GM15510 (cell line): Measurements from ENCODE around the gene CCDC12.

Source experiments
- POLR2A ChIP-seq: IDR thresholded peaks from 3 replicates; pipeline ENCODE4 v1.6.1; 2011; ENCODE audit warnings: borderline replicate concordance; ENCODE audit not compliant: insufficient read length; ENCODE audit errors: extremely low read depth

The CCDC12 gene

GRCh38 chr3:46962427-46962826 is 14.1 kb downstream of the CCDC12 start:
- no peak for TF ChIP-seq POLR2A

GRCh38 chr3:46960835-46961234 is 15.7 kb downstream of the CCDC12 start:
- TF ChIP-seq POLR2A = no peak

- TF ChIP-seq POLR2A = no peak
Measured at GRCh38 chr3:46960081-46960701, 16.4 kb downstream of the CCDC12 start.

- TF ChIP-seq POLR2A = no peak
Measured at GRCh38 chr3:46959161-46959511, 17.4 kb downstream of the CCDC12 start.

- no peak for TF ChIP-seq POLR2A
Measured at GRCh38 chr3:46958467-46959160, 17.9 kb downstream of the CCDC12 start.

GRCh38 chr3:46957092-46957820 is 19.3 kb downstream of the CCDC12 start:
- no peak for TF ChIP-seq POLR2A

- TF ChIP-seq POLR2A = no peak
Measured at GRCh38 chr3:46955801-46956259, 20.7 kb downstream of the CCDC12 start.

- no peak for TF ChIP-seq POLR2A
Measured at GRCh38 chr3:46955157-46955556, 21.4 kb downstream of the CCDC12 start.

GRCh38 chr3:46954178-46954577 is 22.4 kb downstream of the CCDC12 start:
- TF ChIP-seq POLR2A = no peak

- TF ChIP-seq POLR2A = no peak
Measured at GRCh38 chr3:46953234-46954010, 23.1 kb downstream of the CCDC12 start.

- no peak for TF ChIP-seq POLR2A
Measured at GRCh38 chr3:46952813-46953212, 23.7 kb downstream of the CCDC12 start.

- no peak for TF ChIP-seq POLR2A
Measured at GRCh38 chr3:46950650-46951241, 25.8 kb downstream of the CCDC12 start.

- TF ChIP-seq POLR2A = no peak
Measured at GRCh38 chr3:46950177-46950576, 26.4 kb downstream of the CCDC12 start.

GRCh38 chr3:46948830-46949671 is 27.5 kb downstream of the CCDC12 start:
- TF ChIP-seq POLR2A = no peak

- TF ChIP-seq POLR2A = no peak
Measured at GRCh38 chr3:46947981-46948791, 28.4 kb downstream of the CCDC12 start.
